HEK293 (cell line): ENCODE measurements around the gene SERINC4.

Experiments used
- CTCF ChIA-PET: fragments of 350-600 bp; formaldehyde crosslinking; extraction: SDS; loops from one replicate; lab custom pipeline; 2021; ENCODE audit warnings: antibody characterized with exemption; lab: Yijun Ruan, JAX
- POLR2A ChIA-PET: fragments of 300-600 bp; formaldehyde crosslinking; extraction: SDS; loops from one replicate; lab custom pipeline; 2020; ENCODE audit warnings: antibody characterized with exemption, inconsistent platforms; lab: Yijun Ruan, JAX
- H3K27ac ChIP-seq: fragments of 200-500 bp; sonication (Bioruptor generic); 2 replicates; pipeline ENCODE4 v1.5.1; 2014; ENCODE audit warnings: low read depth, low read length, control low read depth, inconsistent platforms; ENCODE audit errors: extremely low read depth
- H3K36me3 ChIP-seq, 2 experiments: fragments of 200-500 bp in 1 of 2; sonication (Bioruptor generic) in 1 of 2; 1 replicate in 1 of 2; 2 replicates in 1 of 2; pipeline ENCODE4 v1.5.1; 2014 to 2017; ENCODE audit warnings: inconsistent platforms in 2 of 2, low read length in 2 of 2; ENCODE audit not compliant: control insufficient read depth in 2 of 2, insufficient read depth in 1 of 2
- H3K4me1 ChIP-seq: fragments of 200-500 bp; sonication (Bioruptor generic); 2 replicates; pipeline ENCODE4 v1.5.1; 2014; ENCODE audit warnings: mild to moderate bottlenecking, low read length, inconsistent platforms; ENCODE audit not compliant: control insufficient read depth, insufficient read depth
- H3K4me3 ChIP-seq: 2 replicates; pipeline ENCODE4 v1.5.1; 2011; ENCODE audit warnings: low read depth, mild to moderate bottlenecking, control low read depth, low read length, moderate library complexity
- H3K9me3 ChIP-seq: fragments of 200-500 bp; sonication (Bioruptor generic); 2 replicates; pipeline ENCODE4 v1.5.1; 2014; ENCODE audit warnings: low read depth, low read length, inconsistent platforms; ENCODE audit not compliant: control insufficient read depth, insufficient read depth
- GLIS2 ChIP-seq: fragments of 450-650 bp; formaldehyde crosslinking; IDR thresholded peaks from 2 replicates; pipeline ENCODE4 v1.5.1; 2016; ENCODE audit warnings: missing biosample characterization, missing genetic modification characterization
- KLF9 ChIP-seq: fragments of 450-650 bp; formaldehyde crosslinking; IDR thresholded peaks from 2 replicates; pipeline ENCODE4 v1.5.1; 2016; ENCODE audit warnings: missing biosample characterization, missing genetic modification characterization, low read depth
- MEIS1 ChIP-seq: sonication (generic); formaldehyde crosslinking; IDR thresholded peaks from 2 replicates; pipeline ENCODE4 v1.8.1; 2022; ENCODE audit warnings: missing genetic modification reagents, mild to moderate bottlenecking, borderline replicate concordance
- SP2 ChIP-seq: fragments of 450-650 bp; formaldehyde crosslinking; IDR thresholded peaks from 2 replicates; pipeline ENCODE4 v1.5.1; 2016; ENCODE audit warnings: missing biosample characterization, missing genetic modification characterization
- SP3 ChIP-seq: fragments of 450-650 bp; formaldehyde crosslinking; IDR thresholded peaks from 2 replicates; pipeline ENCODE4 v1.5.1; 2016; ENCODE audit warnings: missing biosample characterization, missing genetic modification characterization
- YY1 ChIP-seq: fragments of 450-650 bp; formaldehyde crosslinking; IDR thresholded peaks from 2 replicates; pipeline ENCODE4 v1.5.1; 2018; ENCODE audit warnings: missing biosample characterization, missing genetic modification characterization
- ZBTB10 ChIP-seq: fragments of 450-650 bp; formaldehyde crosslinking; IDR thresholded peaks from 2 replicates; pipeline ENCODE4 v1.5.1; 2016; ENCODE audit warnings: missing biosample characterization, missing genetic modification characterization
- ZNF140 ChIP-seq: fragments of 450-650 bp; formaldehyde crosslinking; IDR thresholded peaks from 2 replicates; pipeline ENCODE4 v1.5.1; 2016; ENCODE audit warnings: missing biosample characterization, missing genetic modification characterization
- ZNF148 ChIP-seq: fragments of 450-650 bp; formaldehyde crosslinking; IDR thresholded peaks from 2 replicates; pipeline ENCODE4 v1.5.0; 2017; ENCODE audit warnings: missing biosample characterization, missing genetic modification characterization, borderline replicate concordance
- ZNF169 ChIP-seq: fragments of 450-650 bp; formaldehyde crosslinking; IDR thresholded peaks from 2 replicates; pipeline ENCODE4 v1.5.1; 2016; ENCODE audit warnings: missing biosample characterization, missing genetic modification characterization
- ZNF175 ChIP-seq: fragments of 450-650 bp; formaldehyde crosslinking; IDR thresholded peaks from 2 replicates; pipeline ENCODE4 v1.5.1; 2016; ENCODE audit warnings: missing biosample characterization, missing genetic modification characterization
- ZNF19 ChIP-seq: fragments of 450-650 bp; formaldehyde crosslinking; IDR thresholded peaks from 2 replicates; pipeline ENCODE4; 2016; ENCODE audit warnings: missing biosample characterization, missing genetic modification characterization, low read depth
- ZNF24 ChIP-seq: fragments of 450-650 bp; formaldehyde crosslinking; IDR thresholded peaks from 2 replicates; pipeline ENCODE4 v1.5.1; 2016; ENCODE audit warnings: missing biosample characterization, missing genetic modification characterization
- ZNF248 ChIP-seq: fragments of 450-650 bp; formaldehyde crosslinking; IDR thresholded peaks from 2 replicates; pipeline ENCODE4 v1.5.1; 2017; ENCODE audit warnings: missing biosample characterization, missing genetic modification characterization
- ZNF280C ChIP-seq: fragments of 450-650 bp; formaldehyde crosslinking; IDR thresholded peaks from 2 replicates; pipeline ENCODE4 v1.5.1; 2016; ENCODE audit warnings: missing biosample characterization, missing genetic modification characterization
- ZNF366 ChIP-seq: fragments of 450-650 bp; formaldehyde crosslinking; conservative IDR thresholded peaks from 2 replicates; pipeline ENCODE4 v1.5.1; 2016; ENCODE audit warnings: missing biosample characterization, missing genetic modification characterization
- ZNF426 ChIP-seq: fragments of 450-650 bp; formaldehyde crosslinking; IDR thresholded peaks from 2 replicates; pipeline ENCODE4 v1.5.1; 2017; ENCODE audit warnings: missing biosample characterization, missing genetic modification characterization, mild to moderate bottlenecking, inconsistent platforms, moderate library complexity
- ZNF510 ChIP-seq: fragments of 450-650 bp; formaldehyde crosslinking; IDR thresholded peaks from 2 replicates; pipeline ENCODE4 v1.5.1; 2018; ENCODE audit warnings: mild to moderate bottlenecking, missing genetic modification characterization, missing biosample characterization; ENCODE audit not compliant: insufficient replicate concordance
- ZNF571 ChIP-seq: fragments of 450-650 bp; formaldehyde crosslinking; IDR thresholded peaks from 2 replicates; pipeline ENCODE4 v1.5.0; 2017; ENCODE audit warnings: missing biosample characterization, missing genetic modification characterization
- ZNF580 ChIP-seq: fragments of 450-650 bp; formaldehyde crosslinking; IDR thresholded peaks from 2 replicates; pipeline ENCODE4 v1.5.1; 2016; ENCODE audit warnings: missing biosample characterization, missing genetic modification characterization
- ZNF664 ChIP-seq: fragments of 450-650 bp; formaldehyde crosslinking; IDR thresholded peaks from 2 replicates; pipeline ENCODE4 v1.5.1; 2016; ENCODE audit warnings: missing biosample characterization, missing genetic modification characterization
- ZNF692 ChIP-seq: fragments of 450-650 bp; formaldehyde crosslinking; IDR thresholded peaks from 2 replicates; pipeline ENCODE4 v1.5.1; 2016; ENCODE audit warnings: missing biosample characterization, missing genetic modification characterization
- ZNF776 ChIP-seq: fragments of 450-650 bp; formaldehyde crosslinking; IDR thresholded peaks from 2 replicates; pipeline ENCODE4 v1.5.0; 2017; ENCODE audit warnings: missing biosample characterization, missing genetic modification characterization, borderline replicate concordance
- ZNF792 ChIP-seq: fragments of 450-650 bp; formaldehyde crosslinking; IDR thresholded peaks from 2 replicates; pipeline ENCODE4 v1.5.1; 2016; ENCODE audit warnings: missing biosample characterization, missing genetic modification characterization
- ZSCAN23 ChIP-seq: fragments of 450-650 bp; formaldehyde crosslinking; IDR thresholded peaks from 2 replicates; pipeline ENCODE4 v1.5.1; 2016; ENCODE audit warnings: missing biosample characterization, missing genetic modification characterization

SERINC4 gene

GRCh38 chr15:43796566-43796965 lies 3.5 kb downstream of the SERINC4 start:
- CTCF ChIA-PET, result interaction anchor here (0.6 to 2.6 kb wide), 2 partner anchors 13 to 20 kb away, joined by 3 to 6 read pairs; partner anchors contain the start of gene ELL3
- H3K4me1 ChIP-seq, result 0 out of 2 replicates have a peak, but pooled peaks cover 3% of the 10 kb centered on the region
- no peak overlapping the region for H3K27ac ChIP-seq
- POLR2A ChIA-PET, result interaction anchor here (1.0 to 3.0 kb wide), 2 partner anchors 8 to 28 kb away, joined by 6 to 11 read pairs; partner anchors contain the start of gene MFAP1
- TF ChIP-seq ZNF24 (no peak), MEIS1 (CRISPR knock-in tag) (no peak), ZNF510 (tag by site-specific recombination) (no peak), SP3 (no peak), ZNF280C (tag by site-specific recombination) (no peak), YY1 (no peak), ZNF19 (tag by site-specific recombination) (no peak), KLF9 (no peak), ZSCAN23 (tag by site-specific recombination) (no peak), ZNF426 (tag by site-specific recombination) (no peak), ZNF175 (tag by site-specific recombination) (no peak), ZNF571 (tag by site-specific recombination) (no peak)
- H3K36me3 ChIP-seq, result peaks cover 0 to 67% of the 10 kb centered on the region in 2 experiments; a peak in 1 of 3 replicates
- no peaks in the 10 kb centered on the region for H3K9me3 ChIP-seq
- H3K4me3 ChIP-seq, result no peak overlapping the region

- Histone ChIP-seq H3K27ac (no peak overlapping the region), H3K4me1 (0 out of 2 replicates have a peak, but pooled peaks cover 3% of the 10 kb centered on the region), H3K4me3 (no peak overlapping the region), H3K36me3 (peaks cover 0 to 62% of the 10 kb centered on the region in 2 experiments; a peak in 1 of 3 replicates), H3K9me3 (no peaks in the 10 kb centered on the region)
- ChIA-PET CTCF (interaction anchor here (2.6 kb wide), 1 partner anchor 19 kb away, joined by 6 read pairs; the partner anchor contains the start of gene ELL3), POLR2A (interaction anchor here (1.0 to 3.0 kb wide), 2 partner anchors 9 to 28 kb away, joined by 6 to 11 read pairs; partner anchors contain the start of gene MFAP1)
- TF ChIP-seq ZNF580 (tag by site-specific recombination), result no peak
- no peak for TF ChIP-seq ZNF776 (tag by site-specific recombination)
- no peak for TF ChIP-seq ZNF692 (tag by site-specific recombination)
- TF ChIP-seq ZNF664 (tag by site-specific recombination), result no peak
- TF ChIP-seq ZNF175 (tag by site-specific recombination), result no peak
- TF ChIP-seq ZNF248 (tag by site-specific recombination), result no peak
- no peak for TF ChIP-seq ZNF792
- no peak for TF ChIP-seq ZNF148 (tag by site-specific recombination)
- TF ChIP-seq ZBTB10 (tag by site-specific recombination), result no peak
- TF ChIP-seq ZNF140 (tag by site-specific recombination), result no peak
- no peak for TF ChIP-seq GLIS2 (tag by site-specific recombination)
- TF ChIP-seq ZNF366 (tag by site-specific recombination), result no peak
- no peak for TF ChIP-seq ZNF169 (tag by site-specific recombination)
- TF ChIP-seq SP2 (tag by site-specific recombination), result no peak
Measured at GRCh38 chr15:43795997-43796396, 4.0 kb downstream of the SERINC4 start.
